ENCODE measurements around the gene IL2RG. TPM values are rescaled to one million over a fixed set of nuclear protein-coding genes. Genes with fewer than 3 reads are reported as not detected.

IL2RG gene
- total and polyA plus RNA-seq, 2 experiments from 2014 or later: 0.26 TPM; not detected in 1

DNA sequence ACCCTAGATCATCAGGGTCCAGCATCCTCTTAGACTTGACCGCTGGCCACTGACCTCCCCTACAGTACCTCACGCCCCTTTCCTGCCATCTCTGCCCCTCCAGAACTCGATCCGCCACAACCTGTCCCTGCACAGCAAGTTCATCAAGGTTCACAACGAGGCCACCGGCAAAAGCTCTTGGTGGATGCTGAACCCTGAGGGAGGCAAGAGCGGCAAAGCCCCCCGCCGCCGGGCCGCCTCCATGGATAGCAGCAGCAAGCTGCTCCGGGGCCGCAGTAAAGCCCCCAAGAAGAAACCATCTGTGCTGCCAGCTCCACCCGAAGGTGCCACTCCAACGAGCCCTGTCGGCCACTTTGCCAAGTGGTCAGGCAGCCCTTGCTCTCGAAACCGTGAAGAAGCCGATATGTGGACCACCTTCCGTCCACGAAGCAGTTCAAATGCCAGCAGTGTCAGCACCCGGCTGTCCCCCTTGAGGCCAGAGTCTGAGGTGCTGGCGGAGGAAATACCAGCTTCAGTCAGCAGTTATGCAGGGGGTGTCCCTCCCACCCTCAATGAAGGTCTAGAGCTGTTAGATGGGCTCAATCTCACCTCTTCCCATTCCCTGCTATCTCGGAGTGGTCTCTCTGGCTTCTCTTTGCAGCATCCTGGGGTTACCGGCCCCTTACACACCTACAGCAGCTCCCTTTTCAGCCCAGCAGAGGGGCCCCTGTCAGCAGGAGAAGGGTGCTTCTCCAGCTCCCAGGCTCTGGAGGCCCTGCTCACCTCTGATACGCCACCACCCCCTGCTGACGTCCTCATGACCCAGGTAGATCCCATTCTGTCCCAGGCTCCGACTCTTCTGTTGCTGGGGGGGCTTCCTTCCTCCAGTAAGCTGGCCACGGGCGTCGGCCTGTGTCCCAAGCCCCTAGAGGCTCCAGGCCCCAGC lies 10.5 kb downstream of the IL2RG start:
- Histone ChIP-seq H3K4me1 (ENCODE audit: insufficient read depth) (peaks cover 57% of the 10 kb centered on the region), H4K20me1 (replicated peaks; ENCODE audit: insufficient read depth) (no peaks in the 10 kb centered on the region), H3K27ac (ENCODE audit: low read depth) (peak overlapping the region; percentile 89), H3F3A (replicated peaks; ENCODE audit: low read depth) (peaks cover 5% of the 10 kb centered on the region; the same call in 1 of the 2 replicates), H3K4me2 (peak overlapping the region; percentile 68), H3K79me2 (replicated peaks; ENCODE audit: insufficient read depth) (peaks cover 18% of the 10 kb centered on the region), H3K27me3 (ENCODE audit: insufficient read depth) (peaks cover 4% of the 10 kb centered on the region; the same call in 1 of the 2 replicates), H2AFZ (no peak overlapping the region), H3K36me3 (ENCODE audit: insufficient read depth) (no peaks in the 10 kb centered on the region), H3K4me3 (peak overlapping the region; percentile 47), H3K9me2 (ENCODE audit: insufficient read depth) (no peaks in the 10 kb centered on the region)
- Mint-ChIP-seq H3K4me3 (peak overlapping the region; percentile 43), H3K27ac (no peak overlapping the region), H3K27me3 (ENCODE audit: insufficient read depth, low read depth, poor library complexity) (peaks cover 6% of the 10 kb centered on the region), H3K4me1 (peaks cover 50% of the 10 kb centered on the region), H3K9me3 (no peaks in the 10 kb centered on the region), H3K36me3 (ENCODE audit: low read depth) (peaks cover 10% of the 10 kb centered on the region; the same call in 1 of the 3 replicates)
- no peak; the same call in 2 of the 3 replicates for ATAC-seq
- TF ChIP-seq POLR2AphosphoS5 (IDR thresholded peaks at IDR 0.05; ENCODE audit: low read depth) (no peak), STAT1 (IDR thresholded peaks at IDR 0.05; ENCODE audit: unreplicated experiment) (no peak), CTCF (conservative IDR thresholded peaks at IDR 0.05; ENCODE audit: low read depth in 2 of 2) (peak in 1 of 2 experiments; percentile 30; a peak in 2 of 4 replicates), NANOG (IDR thresholded peaks at IDR 0.05; ENCODE audit: borderline replicate concordance) (no peak), CREB1 (CRISPR knock-in tag; IDR thresholded peaks at IDR 0.05; ENCODE audit: low read depth) (no peak)
- TF ChIP-seq, protein P1, sequence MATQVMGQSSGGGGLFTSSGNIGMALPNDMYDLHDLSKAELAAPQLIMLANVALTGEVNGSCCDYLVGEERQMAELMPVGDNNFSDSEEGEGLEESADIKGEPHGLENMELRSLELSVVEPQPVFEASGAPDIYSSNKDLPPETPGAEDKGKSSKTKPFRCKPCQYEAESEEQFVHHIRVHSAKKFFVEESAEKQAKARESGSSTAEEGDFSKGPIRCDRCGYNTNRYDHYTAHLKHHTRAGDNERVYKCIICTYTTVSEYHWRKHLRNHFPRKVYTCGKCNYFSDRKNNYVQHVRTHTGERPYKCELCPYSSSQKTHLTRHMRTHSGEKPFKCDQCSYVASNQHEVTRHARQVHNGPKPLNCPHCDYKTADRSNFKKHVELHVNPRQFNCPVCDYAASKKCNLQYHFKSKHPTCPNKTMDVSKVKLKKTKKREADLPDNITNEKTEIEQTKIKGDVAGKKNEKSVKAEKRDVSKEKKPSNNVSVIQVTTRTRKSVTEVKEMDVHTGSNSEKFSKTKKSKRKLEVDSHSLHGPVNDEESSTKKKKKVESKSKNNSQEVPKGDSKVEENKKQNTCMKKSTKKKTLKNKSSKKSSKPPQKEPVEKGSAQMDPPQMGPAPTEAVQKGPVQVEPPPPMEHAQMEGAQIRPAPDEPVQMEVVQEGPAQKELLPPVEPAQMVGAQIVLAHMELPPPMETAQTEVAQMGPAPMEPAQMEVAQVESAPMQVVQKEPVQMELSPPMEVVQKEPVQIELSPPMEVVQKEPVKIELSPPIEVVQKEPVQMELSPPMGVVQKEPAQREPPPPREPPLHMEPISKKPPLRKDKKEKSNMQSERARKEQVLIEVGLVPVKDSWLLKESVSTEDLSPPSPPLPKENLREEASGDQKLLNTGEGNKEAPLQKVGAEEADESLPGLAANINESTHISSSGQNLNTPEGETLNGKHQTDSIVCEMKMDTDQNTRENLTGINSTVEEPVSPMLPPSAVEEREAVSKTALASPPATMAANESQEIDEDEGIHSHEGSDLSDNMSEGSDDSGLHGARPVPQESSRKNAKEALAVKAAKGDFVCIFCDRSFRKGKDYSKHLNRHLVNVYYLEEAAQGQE (IDR thresholded peaks at IDR 0.05; ENCODE audit: unreplicated experiment): no peak
- TF ChIP-seq, protein P2, sequence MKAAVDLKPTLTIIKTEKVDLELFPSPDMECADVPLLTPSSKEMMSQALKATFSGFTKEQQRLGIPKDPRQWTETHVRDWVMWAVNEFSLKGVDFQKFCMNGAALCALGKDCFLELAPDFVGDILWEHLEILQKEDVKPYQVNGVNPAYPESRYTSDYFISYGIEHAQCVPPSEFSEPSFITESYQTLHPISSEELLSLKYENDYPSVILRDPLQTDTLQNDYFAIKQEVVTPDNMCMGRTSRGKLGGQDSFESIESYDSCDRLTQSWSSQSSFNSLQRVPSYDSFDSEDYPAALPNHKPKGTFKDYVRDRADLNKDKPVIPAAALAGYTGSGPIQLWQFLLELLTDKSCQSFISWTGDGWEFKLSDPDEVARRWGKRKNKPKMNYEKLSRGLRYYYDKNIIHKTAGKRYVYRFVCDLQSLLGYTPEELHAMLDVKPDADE (IDR thresholded peaks at IDR 0.05): no peak
- DNase-seq (ENCODE audit: low spot score): no peak

Data from GM23338 (cell line).